B cell (primary cell): ENCODE data around the gene RPL29. TPM values are rescaled to one million over a fixed set of nuclear protein-coding genes. Genes with fewer than 3 reads are reported as not detected.

Source experiments
- ATAC-seq: fragments of 200-7000 bp; cut with Tn5 transposase; one replicate; pipeline ENCODE4 v1.10.0; 2021; ENCODE audit warnings: low read depth, mild to moderate bottlenecking, moderate number of reproducible peaks, moderate library complexity
- CTCF ChIA-PET: fragments of 350-600 bp; sonication (Branson Sonifier 250); formaldehyde crosslinking; loops from one replicate; lab custom pipeline; 2021; ENCODE audit warnings: antibody characterized with exemption, inconsistent platforms; lab: Charles Lee
- POLR2A ChIA-PET: fragments of 350-600 bp; sonication (Branson Sonifier 250); formaldehyde crosslinking; loops from one replicate; lab custom pipeline; 2021; ENCODE audit warnings: antibody characterized with exemption; lab: Charles Lee
- DNase-seq: peaks from one replicate; pipeline ENCODE4 v3.0.0; 2013
- H2AFZ ChIP-seq: 2 replicates; pipeline ENCODE4 v1.6.1; 2012; ENCODE audit warnings: mild to moderate bottlenecking, low read depth, low read length; ENCODE audit not compliant: insufficient read depth, poor library complexity, severe bottlenecking
- H3K27ac ChIP-seq, 2 donors: 1 replicate in 1 of 2; 2 replicates in 1 of 2; pipeline ENCODE4 v1.5.1; 2012 to 2013; ENCODE audit warnings: low read length in 2 of 2, mild to moderate bottlenecking in 2 of 2, moderate library complexity in 1 of 2
- H3K27me3 ChIP-seq, 4 experiments: fragments of 200-600 bp in 1 of 4; sonication (generic) in 1 of 4; replicated peaks in 1 of 4; 1 replicate in 2 of 4; 2 replicates in 2 of 4; pipeline versions ENCODE4 v1.6.1 to v1.7.0; 2013 to 2016; ENCODE audit warnings: low read length in 3 of 4, mild to moderate bottlenecking in 2 of 4, mixed read lengths in 1 of 4, moderate library complexity in 1 of 4; ENCODE audit not compliant: insufficient read depth in 4 of 4, control insufficient read depth in 3 of 4; ENCODE audit errors: control extremely low read depth in 1 of 4
- H3K36me3 ChIP-seq, 2 experiments: replicated peaks in 1 of 2; 1 replicate in 1 of 2; 2 replicates in 1 of 2; pipeline versions ENCODE4 v1.6.1 to v1.7.1; 2013; ENCODE audit warnings: low read length in 1 of 2; ENCODE audit not compliant: insufficient read depth in 2 of 2, control insufficient read depth in 1 of 2; ENCODE audit errors: control extremely low read depth in 1 of 2, extremely low read depth in 1 of 2
- H3K4me1 ChIP-seq, 2 donors: fragments of 200-600 bp in 1 of 2; sonication (generic) in 1 of 2; 1 replicate in 1 of 2; 2 replicates in 1 of 2; pipeline versions ENCODE4 v1.5.1 to v1.6.1; 2013 to 2017; ENCODE audit warnings: low read length in 2 of 2; ENCODE audit not compliant: control insufficient read depth in 2 of 2, insufficient read depth in 2 of 2
- H3K4me2 ChIP-seq: replicated peaks from 2 replicates; pipeline ENCODE3; 2012; ENCODE audit warnings: mild to moderate bottlenecking, low read depth, low read length; ENCODE audit not compliant: poor library complexity, severe bottlenecking
- H3K4me3 ChIP-seq, 5 experiments: fragments of 200-600 bp in 1 of 5; sonication (generic) in 1 of 5; 1 replicate in 3 of 5; 2 replicates in 2 of 5; pipeline versions ENCODE4 v1.5.1 to v1.7.0; 2011 to 2016; ENCODE audit warnings: low read length in 4 of 5, mild to moderate bottlenecking in 4 of 5, low read depth in 2 of 5, control low read depth in 1 of 5, moderate library complexity in 1 of 5; ENCODE audit not compliant: insufficient read depth in 1 of 5; ENCODE audit errors: control extremely low read depth in 1 of 5, extremely low read depth in 1 of 5
- H3K79me2 ChIP-seq: fragments of 200-600 bp; sonication (generic); one replicate; pipeline ENCODE4 v1.6.0; 2016; ENCODE audit warnings: low read length; ENCODE audit not compliant: control insufficient read depth, insufficient read depth
- H3K9ac ChIP-seq: fragments of 200-600 bp; sonication (generic); 2 replicates; pipeline ENCODE4 v1.6.1; 2017; ENCODE audit warnings: mild to moderate bottlenecking, low read length, moderate library complexity
- H3K9me3 ChIP-seq, 3 donors: one replicate each; pipeline versions ENCODE4 v1.6.1 to v1.7.1; 2013; ENCODE audit warnings: low read length in 2 of 3; ENCODE audit not compliant: control insufficient read depth in 2 of 3, insufficient read depth in 1 of 3; ENCODE audit errors: control extremely low read depth in 1 of 3
- H4K20me1 ChIP-seq: 2 replicates; pipeline ENCODE4 v1.6.0; 2012; ENCODE audit warnings: mild to moderate bottlenecking, low read length; ENCODE audit not compliant: insufficient read depth, control insufficient read depth, poor library complexity, severe bottlenecking
- H3K27ac Mint-ChIP-seq: one replicate; pipeline ENCODE4 v1.8.0; 2021; ENCODE audit warnings: mixed read lengths
- H3K27me3 Mint-ChIP-seq: one replicate; pipeline ENCODE4 v1.8.0; 2021; ENCODE audit warnings: mixed read lengths
- H3K4me1 Mint-ChIP-seq: one replicate; pipeline ENCODE4 v1.8.0; 2021; ENCODE audit warnings: mixed read lengths
- H3K4me3 Mint-ChIP-seq: one replicate; pipeline ENCODE4 v1.8.0; 2021; ENCODE audit warnings: mixed read lengths
- H3K9me3 Mint-ChIP-seq: one replicate; pipeline ENCODE4 v1.8.0; 2022; ENCODE audit warnings: mixed read lengths; ENCODE audit not compliant: insufficient read depth
- EZH2 ChIP-seq: IDR thresholded peaks from 2 replicates; pipeline ENCODE4 v1.6.1; 2012; ENCODE audit warnings: borderline replicate concordance, low read depth, mild to moderate bottlenecking, moderate library complexity, low read length; ENCODE audit not compliant: insufficient read depth, poor library complexity, severe bottlenecking
- WGBS: methylation state at CpG from one replicate; pipeline ENCODE4 v1.1.5; 2013; ENCODE audit warnings: missing lambda C conversion rate; ENCODE audit not compliant: insufficient coverage; 5-methylcytosine and 5-hydroxymethylcytosine counted together
- intact Hi-C: fragments of 100-400 bp; cut with micrococcal nuclease; formaldehyde crosslinking; loops from one replicate; pipeline ENCODE4 v1.10.0; 2022
- polyA plus RNA-seq: library from polyadenylated mRNA; depleted of rRNA; stranded (reverse); fragments of >200 nt; gene quantifications from 2 replicates; pipeline ENCODE4 v1.2.3, GENCODE V29; 2012
- total RNA-seq, 2 donors: library from RNA; stranded (reverse); fragments of 120-200 nt in 1 of 2; gene quantifications; 1 replicate in 1 of 2; 2 replicates in 1 of 2; pipeline versions ENCODE4 v1.2.3 to v1.2.4, GENCODE V29; 2013 to 2022
- TF ChIP-seq, protein P1 (sequence below): fragments of 200-600 bp; IDR thresholded peaks from one replicate; pipeline ENCODE4 v1.8.0; 2022; ENCODE audit warnings: antibody characterized with exemption, mild to moderate bottlenecking

Gene RPL29
- total and polyA plus RNA-seq, 2 donors (not counting 1 experiment from before 2014, with no cell fraction given) = 1,552 to 3,787 TPM

DNA sequence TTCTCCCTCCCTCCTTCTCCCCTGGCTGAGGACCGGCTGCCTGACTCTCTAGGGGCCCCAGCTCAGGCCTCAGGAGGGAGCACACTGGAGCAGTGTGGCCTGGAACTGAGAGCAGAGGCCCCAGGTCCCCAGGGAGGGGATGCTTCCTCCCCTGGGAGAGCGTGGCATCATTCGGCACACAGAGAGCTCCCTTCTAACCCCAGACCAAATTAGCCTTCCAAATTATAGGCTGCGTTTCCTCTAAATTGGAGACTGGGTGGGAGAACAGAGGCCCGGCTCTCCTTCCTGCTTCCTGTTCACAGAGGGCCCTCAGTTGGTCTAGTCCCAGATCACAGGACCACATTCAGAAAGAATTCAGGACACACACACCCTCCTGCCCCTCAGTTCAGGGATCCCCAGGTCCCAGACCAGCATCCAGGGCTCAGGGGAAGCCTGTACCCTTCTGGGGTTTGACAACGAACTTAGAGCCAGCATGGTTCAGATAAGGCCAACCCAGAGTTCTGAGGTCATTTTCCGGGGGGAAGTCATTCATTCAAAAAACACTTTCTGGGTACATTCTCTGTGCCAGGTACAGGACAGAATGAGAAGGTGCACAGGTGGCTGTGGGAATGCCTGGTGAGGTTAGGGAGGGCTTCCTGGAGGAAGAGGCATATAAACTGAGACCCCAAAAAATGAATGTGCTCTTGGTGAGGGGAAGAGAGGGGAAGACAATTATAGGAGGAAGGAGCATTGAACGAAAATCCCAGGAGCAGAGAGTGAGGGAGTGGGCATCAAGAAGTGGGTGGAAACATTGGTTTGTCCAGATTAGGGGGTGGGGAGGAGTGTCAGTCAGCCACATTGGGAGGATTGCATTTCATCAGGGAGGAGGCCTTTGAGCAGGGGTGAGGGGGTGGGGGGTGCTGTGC lies 28.4 kb upstream of the RPL29 start:
- Histone ChIP-seq H3K9ac (peak overlapping the region; percentile 23), H3K27me3 (no peaks in the 10 kb centered on the region), H3K4me1 (peaks cover 10 to 14% of the 10 kb centered on the region in 2 donors), H3K9me3 (no peaks in the 10 kb centered on the region), H3K79me2 (no peaks in the 10 kb centered on the region), H3K4me3 (no peak overlapping the region), H2AFZ (no peak overlapping the region), H3K27ac (no peak overlapping the region), H4K20me1 (no peaks in the 10 kb centered on the region), H3K36me3 (no peaks in the 10 kb centered on the region), H3K4me2 (peak overlapping the region; percentile 46)
- intact Hi-C loops = no loop called here
- peak; percentile 90 for ATAC-seq
- CTCF ChIA-PET = no interaction called here
- TF ChIP-seq, protein P1, sequence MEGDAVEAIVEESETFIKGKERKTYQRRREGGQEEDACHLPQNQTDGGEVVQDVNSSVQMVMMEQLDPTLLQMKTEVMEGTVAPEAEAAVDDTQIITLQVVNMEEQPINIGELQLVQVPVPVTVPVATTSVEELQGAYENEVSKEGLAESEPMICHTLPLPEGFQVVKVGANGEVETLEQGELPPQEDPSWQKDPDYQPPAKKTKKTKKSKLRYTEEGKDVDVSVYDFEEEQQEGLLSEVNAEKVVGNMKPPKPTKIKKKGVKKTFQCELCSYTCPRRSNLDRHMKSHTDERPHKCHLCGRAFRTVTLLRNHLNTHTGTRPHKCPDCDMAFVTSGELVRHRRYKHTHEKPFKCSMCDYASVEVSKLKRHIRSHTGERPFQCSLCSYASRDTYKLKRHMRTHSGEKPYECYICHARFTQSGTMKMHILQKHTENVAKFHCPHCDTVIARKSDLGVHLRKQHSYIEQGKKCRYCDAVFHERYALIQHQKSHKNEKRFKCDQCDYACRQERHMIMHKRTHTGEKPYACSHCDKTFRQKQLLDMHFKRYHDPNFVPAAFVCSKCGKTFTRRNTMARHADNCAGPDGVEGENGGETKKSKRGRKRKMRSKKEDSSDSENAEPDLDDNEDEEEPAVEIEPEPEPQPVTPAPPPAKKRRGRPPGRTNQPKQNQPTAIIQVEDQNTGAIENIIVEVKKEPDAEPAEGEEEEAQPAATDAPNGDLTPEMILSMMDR = no peak
- TF ChIP-seq EZH2 = no peak
- H3K4me3 Mint-ChIP-seq = no peak overlapping the region
- 34% methylated on average over 6 of the region's 8 CpGs for WGBS
- H3K4me1 Mint-ChIP-seq = peaks cover 23% of the 10 kb centered on the region
- DNase-seq = peak; percentile 47
- H3K27ac Mint-ChIP-seq = no peak overlapping the region
- H3K9me3 Mint-ChIP-seq = no peaks in the 10 kb centered on the region
- POLR2A ChIA-PET = interaction anchor here (0.6 kb wide), 1 partner anchor 33 kb away, joined by 4 read pairs; no protein-coding TSS in a partner anchor
- peaks cover 4% of the 10 kb centered on the region for H3K27me3 Mint-ChIP-seq
